Endothelial cell of umbilical vein (primary cell): ENCODE measurements around the gene SLC7A7. TPM values are rescaled to one million over a fixed set of nuclear protein-coding genes. Genes with fewer than 3 reads are reported as not detected.

ENCODE experiments used
- BruUV-seq: library from RNA; stranded (reverse); fragments of 400-500 nt; replicated peaks from 2 replicates; lab custom pipeline; 2021; lab: Mats Ljungman, UMichigan
- CTCF ChIA-PET: fragments of 300-600, 350-600 bp; sonication (Branson Sonifier 250); formaldehyde crosslinking; loops from one replicate; lab custom pipeline; 2021; ENCODE audit warnings: antibody characterized with exemption, inconsistent platforms; lab: Charles Lee
- POLR2A ChIA-PET: fragments of 300-600, 350-600 bp; sonication (Branson Sonifier 250); formaldehyde crosslinking; loops from one replicate; lab custom pipeline; 2021; ENCODE audit warnings: antibody characterized with exemption, inconsistent platforms; lab: Charles Lee
- DNase-seq: peaks from one replicate; pipeline ENCODE4 v3.0.0-alpha.2; 2011; ENCODE audit warnings: low read depth, low spot score
- FAIRE-seq: peaks from 2 replicates; lab custom pipeline; 2011; peaks lifted over from hg19 to GRCh38; lab: Jason Lieb, UNC
- H2AFZ ChIP-seq: 2 replicates; pipeline ENCODE4 v1.6.0; 2012; ENCODE audit warnings: low read depth, low read length, control low read depth, inconsistent platforms
- H3K27ac ChIP-seq: 2 replicates; pipeline ENCODE4 v1.5.1; 2011; ENCODE audit warnings: low read depth, mild to moderate bottlenecking, control low read depth, low read length, moderate library complexity; ENCODE audit not compliant: insufficient read depth
- H3K27me3 ChIP-seq, 2 experiments: 2 replicates each; pipeline versions ENCODE4 v1.6.0 to v1.6.1; 2011; ENCODE audit warnings: low read length in 2 of 2, mixed read lengths in 1 of 2; ENCODE audit not compliant: control insufficient read depth in 2 of 2, insufficient read depth in 2 of 2
- H3K36me3 ChIP-seq, 2 experiments: 2 replicates in 1 of 2; 3 replicates in 1 of 2; pipeline ENCODE4 v1.5.1; 2011; ENCODE audit warnings: low read length in 2 of 2, mild to moderate bottlenecking in 1 of 2, moderate library complexity in 1 of 2; ENCODE audit not compliant: control insufficient read depth in 2 of 2, insufficient read depth in 2 of 2; ENCODE audit errors: extremely low read depth in 1 of 2
- H3K4me1 ChIP-seq: 3 replicates; pipeline ENCODE4 v1.5.1; 2011; ENCODE audit warnings: mild to moderate bottlenecking, low read length; ENCODE audit not compliant: control insufficient read depth, insufficient read depth; ENCODE audit errors: extremely low read depth
- H3K4me2 ChIP-seq: 2 replicates; pipeline ENCODE4 v1.6.1; 2011; ENCODE audit warnings: low read length, control low read depth, mixed read lengths; ENCODE audit not compliant: insufficient read depth
- H3K4me3 ChIP-seq, 3 experiments: fragments of 200-600 bp in 1 of 3; sonication (generic), shearing (Covaris generic) in 1 of 3; replicated peaks in 1 of 3; 2 replicates each; pipeline ENCODE4 v1.5.1; 2011 to 2016; ENCODE audit warnings: control low read depth in 3 of 3, low read length in 3 of 3, mild to moderate bottlenecking in 2 of 3, inconsistent platforms in 1 of 3, low read depth in 1 of 3, moderate library complexity in 1 of 3; ENCODE audit not compliant: insufficient read depth in 1 of 3
- H3K79me2 ChIP-seq: 2 replicates; pipeline ENCODE4 v1.6.0; 2012; ENCODE audit warnings: low read length, inconsistent platforms; ENCODE audit not compliant: control insufficient read depth, insufficient read depth
- H3K9ac ChIP-seq: replicated peaks from 2 replicates; pipeline ENCODE3; 2011; ENCODE audit warnings: low read length, control low read depth; ENCODE audit not compliant: insufficient read depth; ENCODE audit errors: extremely low read depth
- H3K9me1 ChIP-seq: replicated peaks from 3 replicates; pipeline ENCODE4 v1.6.0; 2011; ENCODE audit warnings: mild to moderate bottlenecking, low read length; ENCODE audit not compliant: control insufficient read depth, insufficient read depth; ENCODE audit errors: extremely low read depth
- H3K9me3 ChIP-seq: replicated peaks from 2 replicates; pipeline ENCODE4 v1.5.1; 2012; ENCODE audit warnings: low read length, inconsistent platforms; ENCODE audit not compliant: control insufficient read depth, insufficient read depth
- H4K20me1 ChIP-seq: replicated peaks from 2 replicates; pipeline ENCODE3; 2011; ENCODE audit warnings: mild to moderate bottlenecking, low read length; ENCODE audit not compliant: control insufficient read depth, insufficient read depth; ENCODE audit errors: extremely low read depth
- CTCF ChIP-seq, 2 donors: IDR thresholded peaks; 1 replicate in 1 of 2; 2 replicates in 1 of 2; pipeline ENCODE4 v1.5.1; 2011; ENCODE audit warnings: low read length in 2 of 2, mild to moderate bottlenecking in 2 of 2, moderate library complexity in 2 of 2, control low read depth in 1 of 2, inconsistent platforms in 1 of 2, low read depth in 1 of 2; ENCODE audit not compliant: insufficient read depth in 1 of 2; ENCODE audit errors: extremely low read depth in 1 of 2
- EZH2 ChIP-seq: IDR thresholded peaks from 2 replicates; pipeline ENCODE4 v1.6.1; 2012; ENCODE audit warnings: borderline replicate concordance, low read depth, mild to moderate bottlenecking, moderate library complexity, low read length, inconsistent platforms; ENCODE audit not compliant: severe bottlenecking
- FOS ChIP-seq: IDR thresholded peaks from 2 replicates; pipeline ENCODE4 v1.6.1; 2011; ENCODE audit warnings: mild to moderate bottlenecking, low read length, moderate library complexity, borderline replicate concordance; ENCODE audit not compliant: insufficient read depth
- GATA2 ChIP-seq: IDR thresholded peaks from 2 replicates; pipeline ENCODE4 v1.7.0; 2011; ENCODE audit warnings: low read depth, mild to moderate bottlenecking, moderate library complexity, mixed read lengths, low read length; ENCODE audit not compliant: insufficient read length, insufficient read depth
- JUN ChIP-seq: IDR thresholded peaks from 2 replicates; pipeline ENCODE4 v1.6.1; 2011; ENCODE audit warnings: borderline replicate concordance, low read depth; ENCODE audit not compliant: insufficient read length, insufficient read depth
- MAX ChIP-seq: IDR thresholded peaks from 2 replicates; pipeline ENCODE4 v1.6.1; 2011; ENCODE audit not compliant: insufficient read depth, insufficient read length
- MYC ChIP-seq: IDR thresholded peaks from one replicate; pipeline ENCODE4 v1.6.1; 2011; ENCODE audit warnings: mild to moderate bottlenecking, low read depth, low read length
- POLR2A ChIP-seq: IDR thresholded peaks from 2 replicates; pipeline ENCODE4 v1.6.1; 2012; ENCODE audit warnings: low read depth, mild to moderate bottlenecking, control low read depth, low read length
- POLR2AphosphoS5 ChIP-seq: IDR thresholded peaks from 2 replicates; pipeline ENCODE4 v1.6.1; 2012; ENCODE audit warnings: low read depth, mild to moderate bottlenecking, control low read depth, low read length, moderate library complexity; ENCODE audit not compliant: insufficient read depth
- dilution Hi-C: fragments of 300-500 bp; cut with MboI; formaldehyde crosslinking; loops from one replicate; pipeline ENCODE4 v1.15.0; 2019; ENCODE audit warnings: low sequenced_read_pairs; ENCODE audit not compliant: extremely low pct_ligation_motif_present
- intact Hi-C: fragments of 100-400 bp; cut with micrococcal nuclease; formaldehyde crosslinking; loops from one replicate; pipeline ENCODE4 v1.10.0; 2022
- polyA plus RNA-seq, 4 experiments: library from polyadenylated mRNA; depleted of rRNA in 3 of 4; stranded (reverse) in 3 of 4; unstranded in 1 of 4; fragments of >200 nt; gene quantifications; 2 replicates each; pipeline versions ENCODE4 v1.2.1 to v1.2.3, GENCODE V29; 2011 to 2012; ENCODE audit warnings: missing spikeins in 1 of 4
- total RNA-seq: library from RNA; stranded (reverse); gene quantifications from 2 replicates; pipeline ENCODE4 v1.2.3, GENCODE V29; 2021

The SLC7A7 gene
- total and polyA plus RNA-seq, 2 donors (not counting 3 experiments of a cell fraction or from before 2014, with no cell fraction given), result 22.5 to 94.0 TPM

GRCh38 chr14:22796087-22796707, 19.0 kb downstream of the SLC7A7 start:
- no peaks in the 10 kb centered on the region for H4K20me1 ChIP-seq
- H3K9ac ChIP-seq, result no peak overlapping the region
- CTCF ChIA-PET, result interaction anchor here (1.6 kb wide), 1 partner anchor 225 kb away, joined by 5 read pairs; no protein-coding TSS in a partner anchor
- DNase-seq (no peak), FAIRE-seq (no peak)
- POLR2A ChIA-PET, result no interaction called here
- peaks cover 0 to 3% of the 10 kb centered on the region in 2 experiments for H3K36me3 ChIP-seq
- H3K79me2 ChIP-seq, result no peaks in the 10 kb centered on the region
- H3K4me2 ChIP-seq, result no peak overlapping the region
- H3K4me1 ChIP-seq, result no peaks in the 10 kb centered on the region
- no TSS peak for BruUV-seq
- peaks cover 0 to 5% of the 10 kb centered on the region in 2 experiments for H3K27me3 ChIP-seq
- no peak overlapping the region for H2AFZ ChIP-seq
- no peak for TF ChIP-seq EZH2
- intact Hi-C loops, result no loop called here
- H3K9me3 ChIP-seq, result no peaks in the 10 kb centered on the region
- no peaks in the 10 kb centered on the region for H3K9me1 ChIP-seq
- H3K27ac ChIP-seq, result no peak overlapping the region
- H3K4me3 ChIP-seq, result no peak overlapping the region
- dilution Hi-C loops, result no loop called here

GRCh38 chr14:22794551-22794951, 20.7 kb downstream of the SLC7A7 start:
- H3K27me3 ChIP-seq, result peaks cover 0 to 5% of the 10 kb centered on the region in 2 experiments
- no peak overlapping the region for H2AFZ ChIP-seq
- H3K9me1 ChIP-seq, result no peaks in the 10 kb centered on the region
- DNase-seq (no peak), FAIRE-seq (no peak)
- TF ChIP-seq FOS (no peak), POLR2A (no peak), GATA2 (no peak), MYC (no peak), EZH2 (no peak), JUN (no peak), MAX (no peak), CTCF (IDR thresholded peaks at IDR 0.05; ENCODE audit: extremely low read depth in 1 of 2, insufficient read depth in 1 of 2, low read depth in 1 of 2, low read length in 2 of 2) (no peak), POLR2AphosphoS5 (no peak)
- H3K36me3 ChIP-seq, result peaks cover 0 to 3% of the 10 kb centered on the region in 2 experiments
- no peaks in the 10 kb centered on the region for H3K9me3 ChIP-seq
- H4K20me1 ChIP-seq, result no peaks in the 10 kb centered on the region
- dilution Hi-C loops, result no loop called here
- ChIA-PET CTCF (interaction anchor here (1.3 kb wide), 1 partner anchor 224 kb away, joined by 5 read pairs; no protein-coding TSS in a partner anchor), POLR2A (no interaction called here)
- no peak overlapping the region for H3K4me3 ChIP-seq
- no peaks in the 10 kb centered on the region for H3K79me2 ChIP-seq
- H3K4me2 ChIP-seq, result no peak overlapping the region
- H3K27ac ChIP-seq, result no peak overlapping the region
- H3K4me1 ChIP-seq, result no peaks in the 10 kb centered on the region
- no TSS peak for BruUV-seq
- no peak overlapping the region for H3K9ac ChIP-seq
- intact Hi-C loops, result no loop called here
